Articular chondrocyte of knee joint (primary cell): ENCODE results near the gene PXYLP1. TPM values are rescaled to one million over a fixed set of nuclear protein-coding genes. Genes with fewer than 3 reads are reported as not detected.

Experiments used
- total RNA-seq: library from RNA; depleted of rRNA; stranded (reverse); fragments of >200 nt; gene quantifications from 2 replicates; pipeline ENCODE4 v1.2.3, GENCODE V29; 2012

Gene PXYLP1
- 32.7 and 41.7 TPM in 2 replicates for total RNA-seq

GRCh38 chr3:141231101-141231951 is at the start of gene PXYLP1:
Gene PXYLP1, plus strand, starts transcription at chr3:141231825. Its CDS starts 28,351 bp downstream, at chr3:141260176.

Other genes with a start within 250 kb of the PXYLP1 start
- gene SPSB4, start 180.5 kb upstream of the PXYLP1 start, total RNA-seq, result 0.43 and 1.4 TPM in 2 replicates
- gene ZBTB38, start 136.7 kb downstream of the PXYLP1 start, total RNA-seq, result 88.9 and 109 TPM in 2 replicates